ENCODE results near the gene CPVL. TPM values are rescaled to one million over a fixed set of nuclear protein-coding genes. Genes with fewer than 3 reads are reported as not detected.

Gene CPVL
- total RNA-seq, 1 donor from 2014 or later: 56.6 TPM

GRCh38 chr7:28961972-28962371, 184.4 kb downstream of the CPVL start:
- Histone ChIP-seq H3K4me3 (no peak overlapping the region), H3K9me3 (ENCODE audit: low read depth) (no peaks in the 10 kb centered on the region), H3F3A (ENCODE audit: low read depth) (peaks cover 27% of the 10 kb centered on the region), H3K27me3 (peaks cover 21% of the 10 kb centered on the region), H3K9ac (no peak overlapping the region), H4K20me1 (ENCODE audit: low read depth) (no peaks in the 10 kb centered on the region), H3K4me2 (peak overlapping the region; percentile 44), H3K27ac (no peak overlapping the region), H2AFZ (replicated peaks) (peak overlapping the region; percentile 75), H3K36me3 (no peaks in the 10 kb centered on the region), H3K79me2 (ENCODE audit: low read depth) (no peaks in the 10 kb centered on the region), H3K4me1 (peaks cover 20% of the 10 kb centered on the region)
- Mint-ChIP-seq H3K4me3 (no peak overlapping the region), H3K36me3 (no peaks in the 10 kb centered on the region), H3K27ac (no peak overlapping the region), H3K4me1 (peaks cover 39% of the 10 kb centered on the region), H3K9me3 (peaks cover 5% of the 10 kb centered on the region), H3K27me3 (ENCODE audit: insufficient read depth, low read depth) (peaks cover 6% of the 10 kb centered on the region)
- TF ChIP-seq EZH2 (IDR thresholded peaks at IDR 0.05) (no peak), CTCF (IDR thresholded peaks at IDR 0.05) (no peak), EZH2phosphoT487 (IDR thresholded peaks at IDR 0.05) (no peak)
- DNase-seq (ENCODE audit: low spot score): no peak

GRCh38 chr7:28960071-28960840, 186.1 kb downstream of the CPVL start:
- H3K27me3 Mint-ChIP-seq (ENCODE audit: insufficient read depth, low read depth): peaks cover 8% of the 10 kb centered on the region
- Histone ChIP-seq H3K4me1 (peaks cover 20% of the 10 kb centered on the region), H4K20me1 (ENCODE audit: low read depth) (peaks cover 2% of the 10 kb centered on the region), H3K27me3 (peaks cover 39% of the 10 kb centered on the region), H3K9me3 (ENCODE audit: low read depth) (no peaks in the 10 kb centered on the region), H3K27ac (no peak overlapping the region), H3F3A (ENCODE audit: low read depth) (peaks cover 30% of the 10 kb centered on the region), H3K4me3 (no peak overlapping the region), H3K4me2 (no peak overlapping the region), H3K9ac (no peak overlapping the region), H2AFZ (replicated peaks) (no peak overlapping the region), H3K36me3 (no peaks in the 10 kb centered on the region), H3K79me2 (ENCODE audit: low read depth) (no peaks in the 10 kb centered on the region)
- peaks cover 1% of the 10 kb centered on the region for H3K36me3 Mint-ChIP-seq
- peaks cover 2% of the 10 kb centered on the region for H3K9me3 Mint-ChIP-seq
- DNase-seq (ENCODE audit: low spot score): no peak
- H3K4me1 Mint-ChIP-seq: peaks cover 41% of the 10 kb centered on the region
- H3K27ac Mint-ChIP-seq: no peak overlapping the region
- TF ChIP-seq EZH2 (IDR thresholded peaks at IDR 0.05): no peak
- TF ChIP-seq EZH2phosphoT487 (IDR thresholded peaks at IDR 0.05): no peak
- no peak for TF ChIP-seq CTCF (IDR thresholded peaks at IDR 0.05)
- H3K4me3 Mint-ChIP-seq: no peak overlapping the region

GRCh38 chr7:28958980-28959347, 187.4 kb downstream of the CPVL start:
- no peaks in the 10 kb centered on the region for H3K36me3 ChIP-seq
- Mint-ChIP-seq H3K27me3 (ENCODE audit: insufficient read depth, low read depth) (peaks cover 8% of the 10 kb centered on the region), H3K9me3 (no peaks in the 10 kb centered on the region), H3K27ac (peak overlapping the region; percentile 95), H3K4me1 (peaks cover 49% of the 10 kb centered on the region), H3K4me3 (peak overlapping the region; percentile 87), H3K36me3 (peaks cover 8% of the 10 kb centered on the region)
- peaks cover 20% of the 10 kb centered on the region for H3K4me1 ChIP-seq
- H3K9me3 ChIP-seq (ENCODE audit: low read depth): no peaks in the 10 kb centered on the region
- TF ChIP-seq CTCF (IDR thresholded peaks at IDR 0.05) (no peak), EZH2phosphoT487 (IDR thresholded peaks at IDR 0.05) (no peak), EZH2 (IDR thresholded peaks at IDR 0.05) (no peak)
- no peaks in the 10 kb centered on the region for H3K79me2 ChIP-seq (ENCODE audit: low read depth)
- peak overlapping the region; percentile 98 for H2AFZ ChIP-seq (replicated peaks)
- H4K20me1 ChIP-seq (ENCODE audit: low read depth): peaks cover 5% of the 10 kb centered on the region
- no peak for DNase-seq (ENCODE audit: low spot score)
- peak overlapping the region; percentile 93 for H3K4me2 ChIP-seq
- H3F3A ChIP-seq (ENCODE audit: low read depth): peaks cover 30% of the 10 kb centered on the region
- H3K9ac ChIP-seq: no peak overlapping the region
- H3K27me3 ChIP-seq: peaks cover 47% of the 10 kb centered on the region
- H3K4me3 ChIP-seq: peak overlapping the region; percentile 64
- no peak overlapping the region for H3K27ac ChIP-seq

All from neural progenitor cell (in vitro differentiated cells).